Measurements from ENCODE around the gene FRMD4B. TPM values are rescaled to one million over a fixed set of nuclear protein-coding genes. Genes with fewer than 3 reads are reported as not detected.
A peak's percentile ranks its signal among the peaks of the same experiment; 100 is the strongest.

FRMD4B gene
- total RNA-seq, 1 donor from 2014 or later: 140 TPM

DNA sequence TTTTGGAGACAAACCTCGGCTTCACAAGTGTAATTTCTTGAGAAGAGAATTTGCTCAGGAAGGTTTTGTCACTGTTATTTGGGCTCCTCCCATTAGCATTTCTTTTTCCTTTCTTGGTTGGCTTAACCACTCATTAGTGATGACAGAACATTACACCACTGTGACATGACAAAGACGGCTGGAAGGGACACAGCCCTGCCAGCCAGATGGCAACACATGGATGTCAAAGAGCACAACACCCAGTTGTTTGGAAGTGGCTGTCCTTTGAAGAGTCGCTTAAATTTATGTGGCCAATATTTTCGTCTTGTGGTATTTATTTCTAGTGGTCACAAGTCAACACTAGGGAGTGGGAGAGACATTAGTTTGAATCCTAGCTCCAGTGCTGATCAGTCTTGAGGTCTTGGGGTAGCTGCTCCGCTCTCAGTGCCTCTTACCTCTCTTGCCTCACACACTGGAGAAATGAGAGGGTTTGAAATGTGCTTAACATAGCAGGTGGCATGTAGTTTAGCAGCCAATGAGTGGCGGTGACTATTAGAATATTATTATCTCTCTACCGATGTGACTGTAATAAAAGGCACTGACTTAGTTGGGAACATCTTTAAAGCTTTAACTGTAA lies 92.8 kb downstream of the FRMD4B start:
- Mint-ChIP-seq H3K4me3 (no peak overlapping the region), H3K36me3 (no peaks in the 10 kb centered on the region), H3K27ac (peak overlapping the region; percentile 79), H3K4me1 (peaks cover 89% of the 10 kb centered on the region), H3K9me3 (no peaks in the 10 kb centered on the region), H3K27me3 (ENCODE audit: low read depth) (no peaks in the 10 kb centered on the region)
- DNase-seq (ENCODE audit: low spot score in 2 of 2, unreplicated experiment in 2 of 2): no peak
- TF ChIP-seq, protein P1, sequence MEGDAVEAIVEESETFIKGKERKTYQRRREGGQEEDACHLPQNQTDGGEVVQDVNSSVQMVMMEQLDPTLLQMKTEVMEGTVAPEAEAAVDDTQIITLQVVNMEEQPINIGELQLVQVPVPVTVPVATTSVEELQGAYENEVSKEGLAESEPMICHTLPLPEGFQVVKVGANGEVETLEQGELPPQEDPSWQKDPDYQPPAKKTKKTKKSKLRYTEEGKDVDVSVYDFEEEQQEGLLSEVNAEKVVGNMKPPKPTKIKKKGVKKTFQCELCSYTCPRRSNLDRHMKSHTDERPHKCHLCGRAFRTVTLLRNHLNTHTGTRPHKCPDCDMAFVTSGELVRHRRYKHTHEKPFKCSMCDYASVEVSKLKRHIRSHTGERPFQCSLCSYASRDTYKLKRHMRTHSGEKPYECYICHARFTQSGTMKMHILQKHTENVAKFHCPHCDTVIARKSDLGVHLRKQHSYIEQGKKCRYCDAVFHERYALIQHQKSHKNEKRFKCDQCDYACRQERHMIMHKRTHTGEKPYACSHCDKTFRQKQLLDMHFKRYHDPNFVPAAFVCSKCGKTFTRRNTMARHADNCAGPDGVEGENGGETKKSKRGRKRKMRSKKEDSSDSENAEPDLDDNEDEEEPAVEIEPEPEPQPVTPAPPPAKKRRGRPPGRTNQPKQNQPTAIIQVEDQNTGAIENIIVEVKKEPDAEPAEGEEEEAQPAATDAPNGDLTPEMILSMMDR (IDR thresholded peaks at IDR 0.05; ENCODE audit: unreplicated experiment): no peak

GRCh38 chr3:69292185-69292584 lies 93.7 kb downstream of the FRMD4B start:
- TF ChIP-seq, protein P1 (IDR thresholded peaks at IDR 0.05; ENCODE audit: unreplicated experiment): no peak
- DNase-seq (ENCODE audit: low spot score in 2 of 2, unreplicated experiment in 2 of 2): no peak
- no peaks in the 10 kb centered on the region for H3K27me3 Mint-ChIP-seq (ENCODE audit: low read depth)
- H3K9me3 Mint-ChIP-seq: no peaks in the 10 kb centered on the region
- peak overlapping the region; percentile 62 for H3K27ac Mint-ChIP-seq
- no peak overlapping the region for H3K4me3 Mint-ChIP-seq
- peaks cover 91% of the 10 kb centered on the region for H3K4me1 Mint-ChIP-seq
- H3K36me3 Mint-ChIP-seq: no peaks in the 10 kb centered on the region

DNA sequence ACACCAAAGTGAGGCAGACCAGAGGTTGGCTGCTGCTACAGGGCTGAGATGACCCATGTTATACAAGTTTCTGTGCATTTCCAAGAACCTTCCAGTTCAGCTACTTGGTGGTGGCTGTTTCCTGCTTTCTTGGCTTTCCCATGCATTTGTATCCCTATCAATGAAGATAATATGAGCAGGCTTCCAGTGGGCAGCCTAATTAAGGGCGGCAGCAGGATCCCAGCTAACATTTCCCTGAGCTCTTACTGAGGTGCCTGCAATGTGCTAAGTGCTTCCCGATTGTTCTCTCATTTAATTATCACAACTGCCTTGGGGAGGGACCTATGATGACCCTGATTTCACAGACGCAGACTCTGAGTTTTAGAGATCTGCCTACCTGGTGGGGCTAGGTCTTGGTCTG lies 95.5 kb downstream of the FRMD4B start:
- Mint-ChIP-seq H3K36me3 (no peaks in the 10 kb centered on the region), H3K4me3 (no peak overlapping the region), H3K4me1 (peaks cover 77% of the 10 kb centered on the region), H3K27ac (peak overlapping the region; percentile 86), H3K9me3 (peaks cover 3% of the 10 kb centered on the region), H3K27me3 (ENCODE audit: low read depth) (no peaks in the 10 kb centered on the region)
- TF ChIP-seq, protein P1 (IDR thresholded peaks at IDR 0.05; ENCODE audit: unreplicated experiment): no peak
- no peak for DNase-seq (ENCODE audit: low spot score in 2 of 2, unreplicated experiment in 2 of 2)

- H3K36me3 Mint-ChIP-seq: peaks cover 3% of the 10 kb centered on the region
- no peak for DNase-seq (ENCODE audit: low spot score in 2 of 2, unreplicated experiment in 2 of 2)
- peaks cover 74% of the 10 kb centered on the region for H3K4me1 Mint-ChIP-seq
- H3K4me3 Mint-ChIP-seq: no peak overlapping the region
- TF ChIP-seq, protein P1 (IDR thresholded peaks at IDR 0.05; ENCODE audit: unreplicated experiment): no peak
- H3K27ac Mint-ChIP-seq: peak overlapping the region; percentile 86
- peaks cover 3% of the 10 kb centered on the region for H3K9me3 Mint-ChIP-seq
- no peaks in the 10 kb centered on the region for H3K27me3 Mint-ChIP-seq (ENCODE audit: low read depth)
These were observed 95.9 kb downstream of the FRMD4B start for GRCh38 chr3:69290006-69290405.

DNA sequence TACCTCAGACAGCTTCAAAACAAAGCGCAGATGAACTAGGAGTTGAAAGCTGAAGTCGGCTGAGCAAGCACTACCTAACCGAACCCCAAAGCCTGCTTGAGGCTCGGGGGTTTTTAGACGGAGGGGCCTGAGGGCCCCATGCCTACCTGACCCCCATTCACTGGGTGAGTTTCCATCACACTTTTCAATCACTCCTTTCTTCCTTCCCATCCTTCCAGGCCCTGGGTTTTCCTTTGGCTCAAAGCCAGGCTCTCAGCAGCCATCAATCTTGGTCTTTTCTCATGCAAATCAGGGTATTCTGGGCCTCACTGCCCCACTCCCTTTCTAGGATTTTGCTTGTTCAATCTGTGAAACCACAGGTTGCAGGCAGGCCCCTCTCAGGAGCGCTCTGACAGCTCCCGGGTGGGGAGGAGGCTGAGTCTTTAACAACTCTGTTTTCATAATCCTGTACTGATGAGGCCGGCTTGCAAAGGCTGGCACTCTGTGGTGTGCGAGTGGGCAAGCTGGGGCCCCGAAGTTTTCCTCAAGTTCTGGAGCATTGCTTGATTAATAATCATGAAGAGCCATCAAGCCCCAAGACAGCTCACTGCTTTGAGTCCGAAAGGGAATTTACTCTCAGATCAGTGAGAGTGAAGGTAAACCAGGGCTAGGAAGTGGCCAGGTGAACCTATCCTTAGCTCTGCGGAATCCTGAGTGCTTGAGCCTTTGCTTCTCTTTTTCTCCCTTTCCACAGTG lies 97.6 kb downstream of the FRMD4B start:
- no peaks in the 10 kb centered on the region for H3K27me3 Mint-ChIP-seq (ENCODE audit: low read depth)
- peak overlapping the region; percentile 30 for H3K4me3 Mint-ChIP-seq
- peak; percentile 25 to 64 for DNase-seq (ENCODE audit: low spot score in 2 of 2, unreplicated experiment in 2 of 2)
- H3K9me3 Mint-ChIP-seq: peaks cover 3% of the 10 kb centered on the region
- peaks cover 6% of the 10 kb centered on the region for H3K36me3 Mint-ChIP-seq
- TF ChIP-seq, protein P1 (IDR thresholded peaks at IDR 0.05; ENCODE audit: unreplicated experiment): no peak
- peaks cover 72% of the 10 kb centered on the region for H3K4me1 Mint-ChIP-seq
- H3K27ac Mint-ChIP-seq: peak overlapping the region; percentile 86

Measured in mesothelial cell of epicardium (in vitro differentiated cells).